IMR-90 (cell line): ENCODE data around the gene CAMTA1. TPM values are rescaled to one million over a fixed set of nuclear protein-coding genes. Genes with fewer than 3 reads are reported as not detected.

ENCODE experiments used
- ATAC-seq: fragments of 200-7000 bp; cut with Tn5 transposase; 2 replicates; pipeline ENCODE4 v1.9.1; 2020; ENCODE audit warnings: low read depth, mild to moderate bottlenecking, moderate library complexity
- BruUV-seq: library from RNA; stranded (reverse); fragments of 400-500 nt; replicated peaks from 2 replicates; lab custom pipeline; 2021; lab: Mats Ljungman, UMichigan
- CTCF ChIA-PET: fragments of 300-600 bp; formaldehyde crosslinking; extraction: SDS; loops from one replicate; lab custom pipeline; 2021; ENCODE audit warnings: antibody characterized with exemption; lab: Yijun Ruan, JAX
- POLR2A ChIA-PET: fragments of 300-600 bp; sonication (Branson Sonifier 250); formaldehyde crosslinking; loops from one replicate; lab custom pipeline; 2022; ENCODE audit warnings: antibody characterized with exemption; ENCODE audit not compliant: unreplicated experiment; lab: Charles Lee
- DNase-seq: peaks from one replicate; pipeline ENCODE4 v3.0.0; 2013
- H2AFZ ChIP-seq: replicated peaks from 2 replicates; pipeline ENCODE3; 2013; ENCODE audit warnings: low read length, mild to moderate bottlenecking; ENCODE audit not compliant: poor library complexity
- H2AK5ac ChIP-seq: 2 replicates; pipeline ENCODE4 v1.6.1; 2013; ENCODE audit warnings: low read depth, low read length, inconsistent platforms
- H2AK9ac ChIP-seq: replicated peaks from 2 replicates; pipeline ENCODE3; 2013; ENCODE audit warnings: mild to moderate bottlenecking, low read depth, low read length, moderate library complexity; ENCODE audit not compliant: poor library complexity
- H2BK120ac ChIP-seq: 2 replicates; pipeline ENCODE4 v1.6.1; 2013; ENCODE audit warnings: low read depth, low read length, inconsistent platforms
- H2BK15ac ChIP-seq: 3 replicates; pipeline ENCODE4 v1.6.1; 2013; ENCODE audit warnings: low read depth, low read length, inconsistent platforms
- H2BK20ac ChIP-seq: 2 replicates; pipeline ENCODE4 v1.6.1; 2013; ENCODE audit warnings: low read depth, mild to moderate bottlenecking, inconsistent platforms, low read length, moderate library complexity
- H2BK5ac ChIP-seq: 2 replicates; pipeline ENCODE4 v1.6.1; 2013; ENCODE audit warnings: mild to moderate bottlenecking, low read depth, low read length, inconsistent platforms; ENCODE audit not compliant: poor library complexity, severe bottlenecking
- H3K14ac ChIP-seq: replicated peaks from 2 replicates; pipeline ENCODE4 v1.6.1; 2013; ENCODE audit warnings: low read depth, low read length, inconsistent platforms
- H3K18ac ChIP-seq: 2 replicates; pipeline ENCODE4 v1.6.1; 2013; ENCODE audit warnings: low read depth, low read length, control low read depth
- H3K23ac ChIP-seq: 2 replicates; pipeline ENCODE4 v1.6.1; 2013; ENCODE audit warnings: low read depth, low read length, inconsistent platforms
- H3K27ac ChIP-seq: 2 replicates; pipeline ENCODE4 v1.5.1; 2013; ENCODE audit warnings: mild to moderate bottlenecking, control low read depth, low read length; ENCODE audit not compliant: insufficient read depth
- H3K27me3 ChIP-seq: 2 replicates; pipeline ENCODE4 v1.6.1; 2013; ENCODE audit warnings: low read length; ENCODE audit not compliant: control insufficient read depth, insufficient read depth
- H3K36me3 ChIP-seq: 2 replicates; pipeline ENCODE4 v1.6.1; 2013; ENCODE audit warnings: low read length, mixed read lengths; ENCODE audit not compliant: control insufficient read depth, insufficient read depth
- H3K4ac ChIP-seq: 2 replicates; pipeline ENCODE4 v1.6.1; 2013; ENCODE audit warnings: low read depth, low read length, inconsistent platforms
- H3K4me1 ChIP-seq: 2 replicates; pipeline ENCODE4 v1.6.1; 2013; ENCODE audit warnings: low read length, mixed read lengths; ENCODE audit not compliant: control insufficient read depth, insufficient read depth
- H3K4me2 ChIP-seq: 2 replicates; pipeline ENCODE4 v1.6.1; 2013; ENCODE audit warnings: low read depth, mild to moderate bottlenecking, control low read depth, low read length, moderate library complexity
- H3K4me3 ChIP-seq: 2 replicates; pipeline ENCODE4 v1.5.1; 2013; ENCODE audit warnings: low read depth, mild to moderate bottlenecking, control low read depth, low read length, moderate library complexity; ENCODE audit not compliant: insufficient read depth
- H3K56ac ChIP-seq: 2 replicates; pipeline ENCODE4 v1.6.1; 2013; ENCODE audit warnings: low read length, inconsistent platforms; ENCODE audit not compliant: insufficient read depth; ENCODE audit errors: extremely low read depth
- H3K79me1 ChIP-seq, 2 experiments: 2 replicates each; pipeline ENCODE4 v1.6.1; 2013; ENCODE audit warnings: low read length in 2 of 2, inconsistent platforms in 1 of 2, low read depth in 1 of 2
- H3K9ac ChIP-seq: 2 replicates; pipeline ENCODE4 v1.6.1; 2013; ENCODE audit warnings: low read depth, low read length, control low read depth
- H3K9me1 ChIP-seq: 2 replicates; pipeline ENCODE4 v1.6.1; 2013; ENCODE audit warnings: low read length, inconsistent platforms; ENCODE audit not compliant: insufficient read depth
- H3K9me3 ChIP-seq: 2 replicates; pipeline ENCODE4 v1.6.1; 2013; ENCODE audit warnings: low read length; ENCODE audit not compliant: control insufficient read depth, insufficient read depth
- H4K20me1 ChIP-seq: 2 replicates; pipeline ENCODE4 v1.6.1; 2013; ENCODE audit warnings: low read length, inconsistent platforms; ENCODE audit not compliant: insufficient read depth
- H4K5ac ChIP-seq: 2 replicates; pipeline ENCODE4 v1.6.1; 2013; ENCODE audit warnings: mild to moderate bottlenecking, low read depth, low read length, control low read depth
- H4K8ac ChIP-seq, 2 experiments: 2 replicates each; pipeline ENCODE4 v1.6.1; 2013; ENCODE audit warnings: low read depth in 2 of 2, low read length in 2 of 2, control low read depth in 1 of 2, inconsistent platforms in 1 of 2
- H4K91ac ChIP-seq: 2 replicates; pipeline ENCODE4 v1.6.1; 2013; ENCODE audit warnings: low read depth, low read length, inconsistent platforms; ENCODE audit not compliant: insufficient read depth
- BHLHE40 ChIP-seq: fragments of 150-350 bp; IDR thresholded peaks from 2 replicates; pipeline ENCODE4 v1.6.1; 2016; ENCODE audit warnings: mild to moderate bottlenecking, low read depth, low read length
- CEBPB ChIP-seq: IDR thresholded peaks from 2 replicates; pipeline ENCODE4 v1.6.1; 2012; ENCODE audit warnings: low read depth, low read length, improper control_type of control experiment
- CHD1 ChIP-seq: IDR thresholded peaks from 2 replicates; pipeline ENCODE4 v1.6.1; 2012; ENCODE audit warnings: low read depth, low read length, improper control_type of control experiment
- CTCF ChIP-seq: conservative IDR thresholded peaks from 2 replicates; pipeline ENCODE4 v1.5.1; 2012; ENCODE audit warnings: mild to moderate bottlenecking, low read depth, low read length, improper control_type of control experiment
- FOS ChIP-seq: fragments of 150-350 bp; IDR thresholded peaks from 2 replicates; pipeline ENCODE4 v1.6.1; 2016; ENCODE audit warnings: low read depth, low read length
- MAFK ChIP-seq: IDR thresholded peaks from 2 replicates; pipeline ENCODE4 v1.6.1; 2012; ENCODE audit warnings: low read depth, low read length, improper control_type of control experiment
- MXI1 ChIP-seq: IDR thresholded peaks from 2 replicates; pipeline ENCODE4 v1.6.1; 2012; ENCODE audit warnings: low read depth, mild to moderate bottlenecking, low read length, moderate library complexity, borderline replicate concordance
- NFE2L2 ChIP-seq: fragments of 150-350 bp; IDR thresholded peaks from 2 replicates; pipeline ENCODE4 v1.6.1; 2016; ENCODE audit warnings: low read depth, mild to moderate bottlenecking, low read length
- POLR2A ChIP-seq: IDR thresholded peaks from 2 replicates; pipeline ENCODE4 v1.6.1; 2012; ENCODE audit warnings: mild to moderate bottlenecking, low read depth, low read length
- RAD21 ChIP-seq: IDR thresholded peaks from 2 replicates; pipeline ENCODE4 v1.6.1; 2012; ENCODE audit warnings: low read length, improper control_type of control experiment
- RCOR1 ChIP-seq: IDR thresholded peaks from 2 replicates; pipeline ENCODE4 v1.6.1; 2012; ENCODE audit warnings: mild to moderate bottlenecking, low read length, improper control_type of control experiment; ENCODE audit not compliant: insufficient replicate concordance
- RFX5 ChIP-seq: IDR thresholded peaks from 2 replicates; pipeline ENCODE4 v1.8.0; 2012; ENCODE audit warnings: low read depth, mild to moderate bottlenecking, low read length, moderate library complexity
- SMC3 ChIP-seq: fragments of 150-350 bp; IDR thresholded peaks from 2 replicates; pipeline ENCODE4 v1.6.1; 2016; ENCODE audit warnings: low read depth, mild to moderate bottlenecking, antibody characterized with exemption, low read length, moderate library complexity
- WGBS, 2 experiments: methylation state at CpG; one replicate each; pipeline versions ENCODE4 v1.1.5 to v1.1.7; 2013; ENCODE audit warnings: missing lambda C conversion rate in 2 of 2; ENCODE audit not compliant: insufficient read length in 1 of 2; ENCODE audit errors: extremely low coverage in 2 of 2; 5-methylcytosine and 5-hydroxymethylcytosine counted together
- dilution Hi-C: fragments of 300-500 bp; cut with HindIII; formaldehyde crosslinking; loops from one replicate; pipeline ENCODE4 v1.14.3; 2018; ENCODE audit warnings: low sequenced_read_pairs; ENCODE audit not compliant: unreplicated experiment
- in situ Hi-C: fragments of 300-500 bp; cut with MboI; formaldehyde crosslinking; loops from 3 replicates; pipeline ENCODE4 v1.14.3; 2019; ENCODE audit warnings: low sequenced_read_pairs, inconsistent platforms, mixed read lengths
- intact Hi-C: fragments of 100-400 bp; cut with micrococcal nuclease; formaldehyde crosslinking; loops from 2 replicates; pipeline ENCODE4 v1.10.0; 2022
- polyA plus RNA-seq, 3 experiments: library from polyadenylated mRNA; depleted of rRNA; stranded (reverse); fragments of >200 nt; gene quantifications; 2 replicates each; pipeline ENCODE4 v1.2.3, GENCODE V29; 2012; ENCODE audit warnings: low replicate concordance in 1 of 3
- total RNA-seq: library from RNA; depleted of rRNA; stranded (reverse); fragments of >200 nt; gene quantifications from 2 replicates; pipeline ENCODE4 v1.2.3, GENCODE V29; 2012
- TF ChIP-seq, protein P1 (sequence below): fragments of 150-350 bp; IDR thresholded peaks from 2 replicates; pipeline ENCODE4 v1.6.1; 2017; ENCODE audit warnings: mild to moderate bottlenecking, antibody characterized with exemption, low read length, low read depth
- TF ChIP-seq, protein P2 (sequence below): fragments of 150-350 bp; IDR thresholded peaks from 2 replicates; pipeline ENCODE4 v1.6.1; 2016; ENCODE audit warnings: low read depth, mild to moderate bottlenecking, low read length, moderate library complexity, borderline replicate concordance

CAMTA1 gene
- total and polyA plus RNA-seq, 2 of the 4 experiments (the other 2 are of a cell fraction): 35.5 to 74.3 TPM

DNA sequence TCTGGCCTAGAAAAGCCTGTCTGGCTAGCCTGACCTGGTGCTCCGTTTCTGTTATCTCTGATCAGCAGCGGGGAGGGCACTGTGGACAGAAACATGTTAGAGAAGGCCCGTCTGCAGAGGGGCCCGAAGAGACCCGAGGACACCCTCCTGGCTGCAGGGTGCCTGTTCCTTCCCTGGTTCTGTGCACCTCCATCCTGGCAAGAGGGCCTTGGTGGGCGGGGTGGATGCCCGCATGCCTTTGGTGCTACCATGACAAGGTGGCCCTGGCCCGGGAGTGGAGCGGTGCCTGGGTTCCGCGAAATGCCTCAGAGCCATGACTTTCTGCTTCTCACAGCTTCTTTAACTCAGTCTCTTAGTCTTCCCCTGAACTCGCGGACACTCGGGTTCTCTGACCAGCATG is 233.6 kb downstream of the CAMTA1 start:
- Histone ChIP-seq H2BK5ac (no peak overlapping the region), H3K27ac (no peak overlapping the region), H3K79me1 (no peaks in the 10 kb centered on the region), H3K14ac (no peak overlapping the region), H2BK120ac (no peak overlapping the region), H2BK20ac (no peak overlapping the region), H3K18ac (no peak overlapping the region), H3K56ac (no peak overlapping the region), H4K20me1 (no peaks in the 10 kb centered on the region), H3K9me1 (no peaks in the 10 kb centered on the region), H3K4me3 (no peak overlapping the region), H4K91ac (no peak overlapping the region), H3K4me1 (no peaks in the 10 kb centered on the region), H4K5ac (no peak overlapping the region), H3K9me3 (no peaks in the 10 kb centered on the region), H3K36me3 (no peaks in the 10 kb centered on the region), H2BK15ac (no peak overlapping the region), H3K4me2 (no peak overlapping the region), H3K27me3 (peaks cover 47% of the 10 kb centered on the region), H3K4ac (no peak overlapping the region), H4K8ac (no peak overlapping the region), H3K9ac (no peak overlapping the region), H2AK5ac (no peak overlapping the region), H2AK9ac (no peak overlapping the region), H3K23ac (no peak overlapping the region), H2AFZ (no peak overlapping the region)
- no peak for TF ChIP-seq RCOR1
- no peak for TF ChIP-seq RFX5
- no peak for TF ChIP-seq SMC3
- no peak for TF ChIP-seq MXI1
- TF ChIP-seq POLR2A: no peak
- no peak for TF ChIP-seq RAD21
- TF ChIP-seq, protein P1, sequence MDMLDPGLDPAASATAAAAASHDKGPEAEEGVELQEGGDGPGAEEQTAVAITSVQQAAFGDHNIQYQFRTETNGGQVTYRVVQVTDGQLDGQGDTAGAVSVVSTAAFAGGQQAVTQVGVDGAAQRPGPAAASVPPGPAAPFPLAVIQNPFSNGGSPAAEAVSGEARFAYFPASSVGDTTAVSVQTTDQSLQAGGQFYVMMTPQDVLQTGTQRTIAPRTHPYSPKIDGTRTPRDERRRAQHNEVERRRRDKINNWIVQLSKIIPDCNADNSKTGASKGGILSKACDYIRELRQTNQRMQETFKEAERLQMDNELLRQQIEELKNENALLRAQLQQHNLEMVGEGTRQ: no peak
- TF ChIP-seq BHLHE40: no peak
- TF ChIP-seq NFE2L2: no peak
- TF ChIP-seq FOS: no peak
- no peak for TF ChIP-seq MAFK
- TF ChIP-seq CEBPB: no peak
- TF ChIP-seq CTCF: no peak
- TF ChIP-seq, protein P2, sequence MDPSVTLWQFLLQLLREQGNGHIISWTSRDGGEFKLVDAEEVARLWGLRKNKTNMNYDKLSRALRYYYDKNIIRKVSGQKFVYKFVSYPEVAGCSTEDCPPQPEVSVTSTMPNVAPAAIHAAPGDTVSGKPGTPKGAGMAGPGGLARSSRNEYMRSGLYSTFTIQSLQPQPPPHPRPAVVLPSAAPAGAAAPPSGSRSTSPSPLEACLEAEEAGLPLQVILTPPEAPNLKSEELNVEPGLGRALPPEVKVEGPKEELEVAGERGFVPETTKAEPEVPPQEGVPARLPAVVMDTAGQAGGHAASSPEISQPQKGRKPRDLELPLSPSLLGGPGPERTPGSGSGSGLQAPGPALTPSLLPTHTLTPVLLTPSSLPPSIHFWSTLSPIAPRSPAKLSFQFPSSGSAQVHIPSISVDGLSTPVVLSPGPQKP: no peak
- TF ChIP-seq CHD1: no peak
- POLR2A ChIA-PET: no interaction called here
- DNase-seq (no peak), ATAC-seq (no peak)
- in situ Hi-C loops: no loop called here
- dilution Hi-C loops: no loop called here
- BruUV-seq: no TSS peak
- 59% methylated on average over 3 of the region's 14 CpGs; no CpG with 5 or more reads in 1 of the 2 experiments for WGBS, 2 experiments
- CTCF ChIA-PET: no interaction called here
- intact Hi-C loops: no loop called here
